Thyroid gland (tissue), 4 donors: Measurements from ENCODE around the gene NCKAP1. TPM values are rescaled to one million over a fixed set of nuclear protein-coding genes. Genes with fewer than 3 reads are reported as not detected.

Source experiments
- DNase-seq, 2 donors: peaks; one replicate each; pipeline ENCODE4 v3.0.0-alpha.2; 2019
- H3K27ac ChIP-seq, 3 donors: fragments of 200-600 bp; sonication (generic); 1 replicate in 2 of 3; 2 replicates in 1 of 3; pipeline ENCODE4 v1.5.1; 2016 to 2019; ENCODE audit warnings: mild to moderate bottlenecking in 1 of 3, moderate library complexity in 1 of 3
- H3K27me3 ChIP-seq: fragments of 200-600 bp; sonication (generic); one replicate; pipeline ENCODE4 v1.5.1; 2019
- H3K36me3 ChIP-seq, 2 donors: fragments of 200-600 bp; sonication (generic); one replicate each; pipeline ENCODE4 v1.5.1; 2016 to 2019
- H3K4me1 ChIP-seq, 2 donors: fragments of 200-600 bp; sonication (generic); one replicate each; pipeline ENCODE4 v1.5.1; 2017 to 2019
- H3K4me3 ChIP-seq, 3 donors: fragments of 200-600 bp; sonication (generic); replicated peaks in 1 of 3; 1 replicate in 2 of 3; 2 replicates in 1 of 3; pipeline ENCODE4 v1.5.1; 2016; ENCODE audit warnings: mild to moderate bottlenecking in 1 of 3
- H3K9me3 ChIP-seq: fragments of 200-600 bp; sonication (generic); one replicate; pipeline ENCODE4 v1.5.1; 2017
- POLR2A ChIP-seq, 2 donors: fragments of 450-650 bp; IDR thresholded peaks; one replicate each; pipeline ENCODE4 v1.6.1; 2017; ENCODE audit warnings: antibody characterized with exemption in 2 of 2, mild to moderate bottlenecking in 2 of 2, moderate library complexity in 1 of 2
- WGBS, 2 donors: methylation state at CpG; one replicate each; pipeline ENCODE4 v1.1.5; 2017; 5-methylcytosine and 5-hydroxymethylcytosine counted together
- intact Hi-C: fragments of 100-400 bp; cut with DNase I; formaldehyde crosslinking; loops from one replicate; pipeline ENCODE4 v1.15.1; 2023
- total RNA-seq, 4 donors: library from RNA; depleted of rRNA; stranded (reverse); fragments of >200 nt; gene quantifications; one replicate each; pipeline ENCODE4 v1.2.3, GENCODE V29; 2016
- TF ChIP-seq, protein P1 (sequence below), 6 experiments: fragments of 200-600 bp in 3 of 6; fragments of 450-650 bp in 3 of 6; sonication (generic) in 3 of 6; IDR thresholded peaks; one replicate each; pipeline ENCODE4 v1.5.1; 2016 to 2019; ENCODE audit warnings: antibody characterized with exemption in 6 of 6, mild to moderate bottlenecking in 2 of 6, inconsistent platforms in 1 of 6, moderate library complexity in 1 of 6

Gene NCKAP1
- total RNA-seq, 4 donors from 2014 or later: 139 to 214 (median 172) TPM

GRCh38 chr2:182911813-182912517, 126.3 kb downstream of the NCKAP1 start:
- WGBS, 2 donors: 64 to 68% methylated on average over 2 of the region's 2 CpGs
- peaks cover 4 to 7% of the 10 kb centered on the region in 2 donors for H3K4me1 ChIP-seq
- H3K4me3 ChIP-seq: no peak overlapping the region
- H3K9me3 ChIP-seq: no peaks in the 10 kb centered on the region
- H3K27me3 ChIP-seq: no peaks in the 10 kb centered on the region
- peaks cover 0 to 5% of the 10 kb centered on the region in 2 donors for H3K36me3 ChIP-seq
- TF ChIP-seq POLR2A (IDR thresholded peaks at IDR 0.05): no peak
- TF ChIP-seq, protein P1, sequence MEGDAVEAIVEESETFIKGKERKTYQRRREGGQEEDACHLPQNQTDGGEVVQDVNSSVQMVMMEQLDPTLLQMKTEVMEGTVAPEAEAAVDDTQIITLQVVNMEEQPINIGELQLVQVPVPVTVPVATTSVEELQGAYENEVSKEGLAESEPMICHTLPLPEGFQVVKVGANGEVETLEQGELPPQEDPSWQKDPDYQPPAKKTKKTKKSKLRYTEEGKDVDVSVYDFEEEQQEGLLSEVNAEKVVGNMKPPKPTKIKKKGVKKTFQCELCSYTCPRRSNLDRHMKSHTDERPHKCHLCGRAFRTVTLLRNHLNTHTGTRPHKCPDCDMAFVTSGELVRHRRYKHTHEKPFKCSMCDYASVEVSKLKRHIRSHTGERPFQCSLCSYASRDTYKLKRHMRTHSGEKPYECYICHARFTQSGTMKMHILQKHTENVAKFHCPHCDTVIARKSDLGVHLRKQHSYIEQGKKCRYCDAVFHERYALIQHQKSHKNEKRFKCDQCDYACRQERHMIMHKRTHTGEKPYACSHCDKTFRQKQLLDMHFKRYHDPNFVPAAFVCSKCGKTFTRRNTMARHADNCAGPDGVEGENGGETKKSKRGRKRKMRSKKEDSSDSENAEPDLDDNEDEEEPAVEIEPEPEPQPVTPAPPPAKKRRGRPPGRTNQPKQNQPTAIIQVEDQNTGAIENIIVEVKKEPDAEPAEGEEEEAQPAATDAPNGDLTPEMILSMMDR (IDR thresholded peaks at IDR 0.05): no peak
- DNase-seq: no peak
- H3K27ac ChIP-seq: no peak overlapping the region
- intact Hi-C loops: no loop called here

DNA sequence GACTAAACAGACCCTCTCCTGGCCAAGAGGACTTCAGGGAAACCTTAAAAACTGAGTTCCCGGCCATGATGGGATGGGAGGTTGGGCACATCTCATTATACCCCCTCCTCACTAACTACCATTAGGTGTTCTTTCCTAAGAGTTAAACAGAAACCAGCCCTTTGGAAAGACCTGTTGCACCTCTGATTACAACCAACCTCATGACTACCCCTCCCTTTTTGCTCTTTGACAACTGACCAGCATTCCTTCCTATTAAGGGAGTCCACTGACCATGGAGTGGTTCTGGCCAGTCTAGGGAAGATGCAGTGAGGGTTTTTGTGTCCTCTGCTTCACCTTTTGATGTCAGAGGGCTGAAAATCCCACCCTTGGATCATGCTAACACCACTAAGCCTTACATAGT, 127.3 kb downstream of the NCKAP1 start:
- H3K4me3 ChIP-seq: no peak overlapping the region
- H3K27me3 ChIP-seq: no peaks in the 10 kb centered on the region
- peaks cover 4 to 7% of the 10 kb centered on the region in 2 donors for H3K4me1 ChIP-seq
- WGBS, 2 donors: 88 to 100% methylated on average over 1 of the region's 1 CpG
- no peaks in the 10 kb centered on the region for H3K9me3 ChIP-seq
- H3K36me3 ChIP-seq: peaks cover 0 to 1% of the 10 kb centered on the region in 2 donors
- no peak for DNase-seq
- TF ChIP-seq, protein P1 (IDR thresholded peaks at IDR 0.05): no peak
- no peak for TF ChIP-seq POLR2A (IDR thresholded peaks at IDR 0.05)
- intact Hi-C loops: no loop called here
- no peak overlapping the region for H3K27ac ChIP-seq

GRCh38 chr2:182907081-182907830, 131.0 kb downstream of the NCKAP1 start:
- intact Hi-C loops: no loop called here
- no peaks in the 10 kb centered on the region for H3K36me3 ChIP-seq
- 66 to 73% methylated on average over 7 of the region's 7 CpGs for WGBS, 2 donors
- no peak for DNase-seq
- no peaks in the 10 kb centered on the region for H3K27me3 ChIP-seq
- no peak overlapping the region for H3K4me3 ChIP-seq
- no peak for TF ChIP-seq POLR2A (IDR thresholded peaks at IDR 0.05)
- TF ChIP-seq, protein P1 (IDR thresholded peaks at IDR 0.05): no peak
- H3K27ac ChIP-seq: no peak overlapping the region
- peaks cover 2 to 5% of the 10 kb centered on the region in 2 donors for H3K4me1 ChIP-seq
- no peaks in the 10 kb centered on the region for H3K9me3 ChIP-seq

GRCh38 chr2:182906454-182906853, 131.8 kb downstream of the NCKAP1 start:
- no peak overlapping the region for H3K27ac ChIP-seq
- no peaks in the 10 kb centered on the region for H3K36me3 ChIP-seq
- intact Hi-C loops: no loop called here
- no peaks in the 10 kb centered on the region for H3K9me3 ChIP-seq
- H3K27me3 ChIP-seq: no peaks in the 10 kb centered on the region
- H3K4me1 ChIP-seq: no peaks in the 10 kb centered on the region
- no peak for DNase-seq
- no peak for TF ChIP-seq POLR2A (IDR thresholded peaks at IDR 0.05)
- TF ChIP-seq, protein P1 (IDR thresholded peaks at IDR 0.05): no peak
- H3K4me3 ChIP-seq: no peak overlapping the region

- Histone ChIP-seq H3K9me3 (no peaks in the 10 kb centered on the region), H3K27me3 (no peaks in the 10 kb centered on the region), H3K27ac (no peak overlapping the region), H3K36me3 (no peaks in the 10 kb centered on the region), H3K4me3 (no peak overlapping the region), H3K4me1 (no peaks in the 10 kb centered on the region)
- no peak for DNase-seq
- intact Hi-C loops: no loop called here
- TF ChIP-seq POLR2A (IDR thresholded peaks at IDR 0.05): no peak
- TF ChIP-seq, protein P1 (IDR thresholded peaks at IDR 0.05): no peak
- 95 to 96% methylated on average over 1 of the region's 1 CpG for WGBS, 2 donors
Measured at GRCh38 chr2:182904844-182905243, 133.4 kb downstream of the NCKAP1 start.
